ENCODE measurements around the gene TANGO6. TPM values are rescaled to one million over a fixed set of nuclear protein-coding genes. Genes with fewer than 3 reads are reported as not detected.

The TANGO6 gene
- total RNA-seq, 1 experiment from 2014 or later = 18.2 TPM

DNA sequence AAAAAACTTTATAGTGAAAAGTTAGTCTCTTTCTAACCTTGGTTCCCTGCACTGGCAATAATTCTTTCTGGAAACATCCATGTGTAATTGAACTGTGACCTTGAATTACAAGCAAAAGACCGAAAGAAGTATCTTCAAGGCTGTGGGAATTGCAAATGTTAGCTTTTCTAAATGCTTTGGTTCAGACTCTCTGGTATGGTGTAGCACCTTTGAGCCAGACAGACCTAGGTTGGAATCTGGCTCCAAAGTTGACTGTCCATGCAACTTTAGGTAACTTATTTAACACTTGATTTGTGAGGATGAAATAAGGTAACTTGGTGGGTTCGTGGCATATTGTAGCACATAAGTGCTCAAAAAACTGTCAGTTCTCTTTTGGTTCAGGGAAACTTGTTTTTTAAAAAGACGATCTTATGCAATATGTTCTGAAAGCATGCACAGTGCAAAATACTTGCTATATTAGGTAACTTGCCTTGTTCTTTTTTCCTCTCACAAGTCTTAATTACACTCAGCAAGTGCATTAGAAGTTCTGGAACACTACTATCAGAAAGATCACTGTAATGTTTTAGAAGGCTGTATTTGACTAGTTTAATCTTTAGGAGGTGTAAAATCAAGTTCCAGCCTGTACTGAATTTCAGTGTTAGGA is 46.3 kb downstream of the TANGO6 start:
- ChIA-PET CTCF (interaction anchor here (0.5 kb wide), 1 partner anchor 45 kb away, joined by 4 read pairs; no protein-coding TSS in a partner anchor), POLR2A (no interaction called here)
- peaks cover 5% of the 10 kb centered on the region for H3K4me1 ChIP-seq
- Mint-ChIP-seq H3K27me3 (ENCODE audit: insufficient read depth, unreplicated experiment) (no peaks in the 10 kb centered on the region), H3K27ac (ENCODE audit: unreplicated experiment) (no peak overlapping the region), H3K4me1 (ENCODE audit: low read depth, unreplicated experiment) (peaks cover 9% of the 10 kb centered on the region), H3K4me3 (ENCODE audit: unreplicated experiment) (no peak overlapping the region), H3K9me3 (ENCODE audit: unreplicated experiment) (no peaks in the 10 kb centered on the region), H3K36me3 (ENCODE audit: insufficient read depth, unreplicated experiment) (no peaks in the 10 kb centered on the region)
- no peak overlapping the region for H3K4me3 ChIP-seq (ENCODE audit: low read depth, low read length)
- BruUV-seq (replicated peaks) = no TSS peak
- no peaks in the 10 kb centered on the region for H3K27me3 ChIP-seq (replicated peaks; ENCODE audit: control insufficient read depth, insufficient read depth, low read length)
- intact Hi-C loops (cut with micrococcal nuclease; ENCODE audit: unreplicated experiment) = no loop called here
- DNase-seq = no peak
- no peaks in the 10 kb centered on the region for H3K9me3 ChIP-seq
- H3K36me3 ChIP-seq (ENCODE audit: control insufficient read depth, insufficient read depth, low read length) = no peaks in the 10 kb centered on the region
- TF ChIP-seq, protein P1, sequence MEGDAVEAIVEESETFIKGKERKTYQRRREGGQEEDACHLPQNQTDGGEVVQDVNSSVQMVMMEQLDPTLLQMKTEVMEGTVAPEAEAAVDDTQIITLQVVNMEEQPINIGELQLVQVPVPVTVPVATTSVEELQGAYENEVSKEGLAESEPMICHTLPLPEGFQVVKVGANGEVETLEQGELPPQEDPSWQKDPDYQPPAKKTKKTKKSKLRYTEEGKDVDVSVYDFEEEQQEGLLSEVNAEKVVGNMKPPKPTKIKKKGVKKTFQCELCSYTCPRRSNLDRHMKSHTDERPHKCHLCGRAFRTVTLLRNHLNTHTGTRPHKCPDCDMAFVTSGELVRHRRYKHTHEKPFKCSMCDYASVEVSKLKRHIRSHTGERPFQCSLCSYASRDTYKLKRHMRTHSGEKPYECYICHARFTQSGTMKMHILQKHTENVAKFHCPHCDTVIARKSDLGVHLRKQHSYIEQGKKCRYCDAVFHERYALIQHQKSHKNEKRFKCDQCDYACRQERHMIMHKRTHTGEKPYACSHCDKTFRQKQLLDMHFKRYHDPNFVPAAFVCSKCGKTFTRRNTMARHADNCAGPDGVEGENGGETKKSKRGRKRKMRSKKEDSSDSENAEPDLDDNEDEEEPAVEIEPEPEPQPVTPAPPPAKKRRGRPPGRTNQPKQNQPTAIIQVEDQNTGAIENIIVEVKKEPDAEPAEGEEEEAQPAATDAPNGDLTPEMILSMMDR (IDR thresholded peaks at IDR 0.05; ENCODE audit: insufficient read depth in 1 of 2, low read depth in 1 of 2, low read length in 1 of 2, severe bottlenecking in 1 of 2, unreplicated experiment in 1 of 2) = no peak

DNA sequence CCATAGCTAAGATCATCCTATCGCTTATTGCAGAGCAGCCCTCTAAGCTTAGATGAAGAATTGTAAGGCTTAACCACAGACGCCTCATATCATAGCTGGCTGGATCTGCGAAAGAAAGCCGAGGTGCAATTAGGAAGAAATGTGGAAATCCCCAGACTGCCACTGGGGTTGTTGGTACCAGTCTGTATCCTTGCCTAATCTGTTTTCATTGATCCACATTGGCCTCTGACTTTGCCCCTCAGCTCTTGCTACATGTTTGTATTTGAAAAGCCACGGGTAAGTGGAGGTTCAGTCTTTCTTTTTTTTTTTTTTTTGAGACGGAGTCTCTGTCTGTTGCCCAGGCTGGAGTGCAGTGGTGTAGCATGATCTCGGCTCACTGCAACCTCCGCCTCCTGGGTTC is 48.9 kb downstream of the TANGO6 start:
- Histone ChIP-seq H3K27me3 (replicated peaks; ENCODE audit: control insufficient read depth, insufficient read depth, low read length) (no peaks in the 10 kb centered on the region), H3K9me3 (no peaks in the 10 kb centered on the region), H3K4me1 (peaks cover 5% of the 10 kb centered on the region), H3K4me3 (ENCODE audit: low read depth, low read length) (no peak overlapping the region), H3K36me3 (ENCODE audit: control insufficient read depth, insufficient read depth, low read length) (no peaks in the 10 kb centered on the region)
- H3K4me3 Mint-ChIP-seq (ENCODE audit: unreplicated experiment) = no peak overlapping the region
- intact Hi-C loops (cut with micrococcal nuclease; ENCODE audit: unreplicated experiment) = no loop called here
- TF ChIP-seq, protein P1 (IDR thresholded peaks at IDR 0.05; ENCODE audit: insufficient read depth in 1 of 2, low read depth in 1 of 2, low read length in 1 of 2, severe bottlenecking in 1 of 2, unreplicated experiment in 1 of 2) = no peak
- no peak overlapping the region for H3K27ac Mint-ChIP-seq (ENCODE audit: unreplicated experiment)
- ChIA-PET CTCF (interaction anchor here (0.7 kb wide), 1 partner anchor 213 kb away, joined by 3 read pairs; the partner anchor contains the start of gene HAS3), POLR2A (no interaction called here)
- H3K4me1 Mint-ChIP-seq (ENCODE audit: low read depth, unreplicated experiment) = peaks cover 10% of the 10 kb centered on the region
- no TSS peak for BruUV-seq (replicated peaks)
- no peaks in the 10 kb centered on the region for H3K36me3 Mint-ChIP-seq (ENCODE audit: insufficient read depth, unreplicated experiment)
- no peak for DNase-seq
- H3K9me3 Mint-ChIP-seq (ENCODE audit: unreplicated experiment) = no peaks in the 10 kb centered on the region
- no peaks in the 10 kb centered on the region for H3K27me3 Mint-ChIP-seq (ENCODE audit: insufficient read depth, unreplicated experiment)

DNA sequence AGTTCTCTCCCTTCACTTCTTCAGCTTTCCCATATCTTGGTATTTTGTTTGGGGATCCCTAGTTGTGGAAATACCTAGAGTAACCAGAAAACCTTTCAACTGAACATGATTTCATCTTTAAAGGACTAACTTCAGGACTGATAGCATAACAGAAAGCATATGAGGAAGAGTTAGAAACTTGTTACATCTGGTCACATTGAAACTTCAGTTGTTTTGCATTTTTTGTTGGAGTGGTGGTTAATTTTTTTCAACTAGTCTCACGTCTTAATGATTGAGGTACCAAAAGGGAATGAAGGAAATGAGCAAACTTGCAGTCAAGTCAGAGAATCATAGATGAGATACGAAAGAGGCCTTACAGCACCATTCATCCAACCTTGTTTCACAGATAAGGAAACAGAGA is 49.6 kb downstream of the TANGO6 start:
- no peaks in the 10 kb centered on the region for H3K9me3 ChIP-seq
- Mint-ChIP-seq H3K4me3 (ENCODE audit: unreplicated experiment) (no peak overlapping the region), H3K9me3 (ENCODE audit: unreplicated experiment) (no peaks in the 10 kb centered on the region), H3K36me3 (ENCODE audit: insufficient read depth, unreplicated experiment) (no peaks in the 10 kb centered on the region), H3K27ac (ENCODE audit: unreplicated experiment) (no peak overlapping the region), H3K4me1 (ENCODE audit: low read depth, unreplicated experiment) (peaks cover 10% of the 10 kb centered on the region), H3K27me3 (ENCODE audit: insufficient read depth, unreplicated experiment) (no peaks in the 10 kb centered on the region)
- H3K4me1 ChIP-seq = peaks cover 5% of the 10 kb centered on the region
- no peak overlapping the region for H3K4me3 ChIP-seq (ENCODE audit: low read depth, low read length)
- no peak for DNase-seq
- ChIA-PET CTCF (no interaction called here), POLR2A (no interaction called here)
- intact Hi-C loops (cut with micrococcal nuclease; ENCODE audit: unreplicated experiment) = no loop called here
- TF ChIP-seq, protein P1 (IDR thresholded peaks at IDR 0.05; ENCODE audit: insufficient read depth in 1 of 2, low read depth in 1 of 2, low read length in 1 of 2, severe bottlenecking in 1 of 2, unreplicated experiment in 1 of 2) = no peak
- no peaks in the 10 kb centered on the region for H3K36me3 ChIP-seq (ENCODE audit: control insufficient read depth, insufficient read depth, low read length)
- BruUV-seq (replicated peaks) = no TSS peak
- no peaks in the 10 kb centered on the region for H3K27me3 ChIP-seq (replicated peaks; ENCODE audit: control insufficient read depth, insufficient read depth, low read length)
